GM12878 (cell line): ENCODE data around the gene NUDT13. TPM values are rescaled to one million over a fixed set of nuclear protein-coding genes. Genes with fewer than 3 reads are reported as not detected.

Experiments
- ATF2 ChIP-seq: IDR thresholded peaks from 2 replicates; pipeline ENCODE4 v1.6.1; 2012; ENCODE audit warnings: low read length, inconsistent platforms
- BHLHE40 ChIP-seq, 2 experiments: fragments of 450-650 bp in 1 of 2; IDR thresholded peaks; 2 replicates each; pipeline ENCODE4 v1.6.1; 2011 to 2017; ENCODE audit warnings: low read depth in 2 of 2, borderline replicate concordance in 1 of 2, improper control_type of control experiment in 1 of 2, low read length in 1 of 2, mild to moderate bottlenecking in 1 of 2
- BMI1 ChIP-seq: fragments of 450-650 bp; IDR thresholded peaks from 2 replicates; pipeline ENCODE4 v1.6.1; 2016; ENCODE audit warnings: mild to moderate bottlenecking, moderate library complexity, borderline replicate concordance
- DPF2 ChIP-seq: fragments of 450-650 bp; IDR thresholded peaks from 2 replicates; pipeline ENCODE4 v1.6.1; 2017; ENCODE audit warnings: mild to moderate bottlenecking
- E2F4 ChIP-seq: IDR thresholded peaks from 2 replicates; pipeline ENCODE4 v1.6.1; 2012; ENCODE audit warnings: low read depth, low read length, improper control_type of control experiment
- EED ChIP-seq: sonication (generic); IDR thresholded peaks from 2 replicates; pipeline ENCODE4 v1.6.1; 2016; ENCODE audit warnings: antibody characterized with exemption, low read depth
- FOXM1 ChIP-seq: IDR thresholded peaks from 2 replicates; pipeline ENCODE4 v1.6.1; 2012; ENCODE audit warnings: low read depth, mild to moderate bottlenecking, inconsistent platforms, low read length, moderate library complexity
- IRF4 ChIP-seq: IDR thresholded peaks from 2 replicates; pipeline ENCODE4 v1.6.1; 2011; ENCODE audit warnings: low read depth, low read length
- MTA3 ChIP-seq: IDR thresholded peaks from 2 replicates; pipeline ENCODE4 v1.6.1; 2012; ENCODE audit warnings: low read length, inconsistent platforms, borderline replicate concordance
- SP1 ChIP-seq: IDR thresholded peaks from one replicate; pipeline ENCODE4 v1.6.1; 2011; ENCODE audit warnings: low read depth, low read length
- SRF ChIP-seq, 2 experiments: IDR thresholded peaks; 2 replicates each; pipeline ENCODE4 v1.6.1; 2011; ENCODE audit warnings: low read depth in 2 of 2, low read length in 2 of 2, mild to moderate bottlenecking in 1 of 2, moderate library complexity in 1 of 2
- ZNF207 ChIP-seq: fragments of 450-650 bp; IDR thresholded peaks from 2 replicates; pipeline ENCODE4 v1.6.1; 2014; ENCODE audit warnings: antibody characterized with exemption, mild to moderate bottlenecking, borderline replicate concordance
- polyA plus RNA-seq, 11 experiments: library from polyadenylated mRNA; depleted of rRNA in 4 of 11; unstranded in 6 of 11; stranded (reverse) in 5 of 11; fragments of >200 nt; fragmentation: Nextera tagmentation in 4 of 11; fragmentation: Illumina TruSeq in 1 of 11; extraction: Ambion mirVana in 4 of 11; extraction: Trizol in 1 of 11; gene quantifications; 1 replicate in 1 of 11; 2 replicates in 10 of 11; pipeline versions ENCODE4 v1.2.1 to v1.2.3, GENCODE V29; 2011 to 2016; ENCODE audit warnings: inconsistent platforms in 2 of 11, missing spikeins in 2 of 11, low read depth in 1 of 11
- total RNA-seq, 4 experiments: library from RNA; depleted of rRNA in 3 of 4; stranded (reverse); fragments of >200 nt in 3 of 4; fragmentation: Illumina TruSeq in 1 of 4; extraction: Trizol in 1 of 4; gene quantifications; 2 replicates each; pipeline versions ENCODE4 v1.2.1 to v1.2.3, GENCODE V29; 2013 to 2021
- TF ChIP-seq, protein P1 (sequence below): fragments of 150-350 bp; IDR thresholded peaks from 2 replicates; pipeline ENCODE4 v1.6.1; 2014; ENCODE audit warnings: mild to moderate bottlenecking, low read depth, low read length
- TF ChIP-seq, protein P2 (sequence below): fragments of 450-650 bp; IDR thresholded peaks from 2 replicates; pipeline ENCODE4 v1.6.1; 2017; ENCODE audit warnings: low read depth, mild to moderate bottlenecking, moderate library complexity

The NUDT13 gene
- total and polyA plus RNA-seq, 10 of the 15 experiments (the other 5 are each of a cell fraction or from before 2014, with no cell fraction given) = 0.72 to 6.1 (median 1.9) TPM

GRCh38 chr10:73116017-73116416, 5.8 kb downstream of the NUDT13 start (continued):
- TF ChIP-seq DPF2 = no peak
- TF ChIP-seq SRF (IDR thresholded peaks at IDR 0.05; ENCODE audit: low read depth in 2 of 2, low read length in 2 of 2) = no peak
- no peak for TF ChIP-seq BMI1
- TF ChIP-seq, protein P1, sequence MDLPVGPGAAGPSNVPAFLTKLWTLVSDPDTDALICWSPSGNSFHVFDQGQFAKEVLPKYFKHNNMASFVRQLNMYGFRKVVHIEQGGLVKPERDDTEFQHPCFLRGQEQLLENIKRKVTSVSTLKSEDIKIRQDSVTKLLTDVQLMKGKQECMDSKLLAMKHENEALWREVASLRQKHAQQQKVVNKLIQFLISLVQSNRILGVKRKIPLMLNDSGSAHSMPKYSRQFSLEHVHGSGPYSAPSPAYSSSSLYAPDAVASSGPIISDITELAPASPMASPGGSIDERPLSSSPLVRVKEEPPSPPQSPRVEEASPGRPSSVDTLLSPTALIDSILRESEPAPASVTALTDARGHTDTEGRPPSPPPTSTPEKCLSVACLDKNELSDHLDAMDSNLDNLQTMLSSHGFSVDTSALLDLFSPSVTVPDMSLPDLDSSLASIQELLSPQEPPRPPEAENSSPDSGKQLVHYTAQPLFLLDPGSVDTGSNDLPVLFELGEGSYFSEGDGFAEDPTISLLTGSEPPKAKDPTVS = no peak
- TF ChIP-seq ATF2 = no peak
- TF ChIP-seq, protein P2, sequence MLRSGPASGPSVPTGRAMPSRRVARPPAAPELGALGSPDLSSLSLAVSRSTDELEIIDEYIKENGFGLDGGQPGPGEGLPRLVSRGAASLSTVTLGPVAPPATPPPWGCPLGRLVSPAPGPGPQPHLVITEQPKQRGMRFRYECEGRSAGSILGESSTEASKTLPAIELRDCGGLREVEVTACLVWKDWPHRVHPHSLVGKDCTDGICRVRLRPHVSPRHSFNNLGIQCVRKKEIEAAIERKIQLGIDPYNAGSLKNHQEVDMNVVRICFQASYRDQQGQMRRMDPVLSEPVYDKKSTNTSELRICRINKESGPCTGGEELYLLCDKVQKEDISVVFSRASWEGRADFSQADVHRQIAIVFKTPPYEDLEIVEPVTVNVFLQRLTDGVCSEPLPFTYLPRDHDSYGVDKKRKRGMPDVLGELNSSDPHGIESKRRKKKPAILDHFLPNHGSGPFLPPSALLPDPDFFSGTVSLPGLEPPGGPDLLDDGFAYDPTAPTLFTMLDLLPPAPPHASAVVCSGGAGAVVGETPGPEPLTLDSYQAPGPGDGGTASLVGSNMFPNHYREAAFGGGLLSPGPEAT = no peak
- no peak for TF ChIP-seq E2F4
- TF ChIP-seq FOXM1 = no peak
- no peak for TF ChIP-seq ZNF207
- no peak for TF ChIP-seq SP1
- TF ChIP-seq MTA3 = no peak
- no peak for TF ChIP-seq BHLHE40 (IDR thresholded peaks at IDR 0.05; ENCODE audit: borderline replicate concordance in 1 of 2, low read depth in 2 of 2, low read length in 1 of 2)
- TF ChIP-seq IRF4 = no peak
- TF ChIP-seq EED = no peak
